Measurements from ENCODE around the gene SYT9. TPM values are rescaled to one million over a fixed set of nuclear protein-coding genes. Genes with fewer than 3 reads are reported as not detected.

Gene SYT9
- total RNA-seq, 1 donor from 2014 or later = 0.16 TPM

DNA sequence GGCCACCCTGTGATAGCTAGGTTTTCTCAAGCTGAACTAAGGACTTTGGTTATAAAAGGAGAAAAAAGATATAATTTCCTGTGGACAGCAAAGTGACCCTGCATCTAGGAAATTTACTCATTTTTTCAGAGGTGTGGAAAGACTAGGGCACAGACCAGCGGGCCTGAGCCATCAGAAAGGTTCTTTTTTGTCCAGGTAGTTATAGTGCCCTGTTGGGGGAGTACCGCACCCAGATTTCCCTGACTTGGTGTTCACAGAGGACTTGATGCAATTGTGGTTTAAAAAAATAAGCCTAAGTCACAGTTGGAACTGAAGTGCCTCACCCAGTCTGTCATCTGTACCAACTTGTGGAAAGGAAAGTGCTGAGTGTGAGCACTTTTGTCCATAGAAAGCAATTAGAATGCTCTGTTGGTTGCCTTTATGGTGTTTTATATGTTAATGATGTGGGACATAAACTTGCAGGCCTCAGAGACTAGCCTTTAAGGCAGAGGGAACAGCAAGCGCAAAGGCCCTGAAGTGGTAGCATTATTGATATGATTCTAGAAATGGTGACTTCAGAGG, 3.1 kb downstream of the SYT9 start:
- Histone ChIP-seq H3K27ac (ENCODE audit: low read depth, low read length) (no peak overlapping the region), H4K20me1 (ENCODE audit: insufficient read depth, low read length) (no peaks in the 10 kb centered on the region), H2AFZ (ENCODE audit: low read depth, low read length) (no peak overlapping the region), H3K9ac (ENCODE audit: low read length) (no peak overlapping the region), H3K27me3 (ENCODE audit: insufficient read depth, low read length) (peaks cover 18% of the 10 kb centered on the region), H3K4me3 (ENCODE audit: insufficient read depth, low read depth, low read length) (no peak overlapping the region), H3K4me2 (ENCODE audit: low read length) (no peak overlapping the region), H3K9me3 (ENCODE audit: insufficient read depth, low read depth, low read length) (no peaks in the 10 kb centered on the region), H3K36me3 (ENCODE audit: insufficient read depth, low read length) (no peaks in the 10 kb centered on the region), H3K79me2 (ENCODE audit: insufficient read depth, low read length) (no peaks in the 10 kb centered on the region), H3K4me1 (ENCODE audit: insufficient read depth, low read length) (peaks cover 5% of the 10 kb centered on the region)
- FAIRE-seq = no peak
- no peak for DNase-seq (ENCODE audit: low read depth)
- H3K27ac Mint-ChIP-seq (ENCODE audit: unreplicated experiment) = no peak overlapping the region
- H3K27me3 Mint-ChIP-seq (ENCODE audit: low read depth, unreplicated experiment) = peaks cover 50% of the 10 kb centered on the region
- H3K9me3 Mint-ChIP-seq (ENCODE audit: unreplicated experiment) = peaks cover 3% of the 10 kb centered on the region
- TF ChIP-seq EZH2 (IDR thresholded peaks at IDR 0.05; ENCODE audit: insufficient read depth, low read length) = no peak
- TF ChIP-seq, protein P1, sequence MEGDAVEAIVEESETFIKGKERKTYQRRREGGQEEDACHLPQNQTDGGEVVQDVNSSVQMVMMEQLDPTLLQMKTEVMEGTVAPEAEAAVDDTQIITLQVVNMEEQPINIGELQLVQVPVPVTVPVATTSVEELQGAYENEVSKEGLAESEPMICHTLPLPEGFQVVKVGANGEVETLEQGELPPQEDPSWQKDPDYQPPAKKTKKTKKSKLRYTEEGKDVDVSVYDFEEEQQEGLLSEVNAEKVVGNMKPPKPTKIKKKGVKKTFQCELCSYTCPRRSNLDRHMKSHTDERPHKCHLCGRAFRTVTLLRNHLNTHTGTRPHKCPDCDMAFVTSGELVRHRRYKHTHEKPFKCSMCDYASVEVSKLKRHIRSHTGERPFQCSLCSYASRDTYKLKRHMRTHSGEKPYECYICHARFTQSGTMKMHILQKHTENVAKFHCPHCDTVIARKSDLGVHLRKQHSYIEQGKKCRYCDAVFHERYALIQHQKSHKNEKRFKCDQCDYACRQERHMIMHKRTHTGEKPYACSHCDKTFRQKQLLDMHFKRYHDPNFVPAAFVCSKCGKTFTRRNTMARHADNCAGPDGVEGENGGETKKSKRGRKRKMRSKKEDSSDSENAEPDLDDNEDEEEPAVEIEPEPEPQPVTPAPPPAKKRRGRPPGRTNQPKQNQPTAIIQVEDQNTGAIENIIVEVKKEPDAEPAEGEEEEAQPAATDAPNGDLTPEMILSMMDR (IDR thresholded peaks at IDR 0.05; ENCODE audit: insufficient read depth, low read depth, low read length) = no peak
- no peaks in the 10 kb centered on the region for H3K36me3 Mint-ChIP-seq (ENCODE audit: low read depth, unreplicated experiment)
- no peak overlapping the region for H3K4me3 Mint-ChIP-seq (ENCODE audit: unreplicated experiment)
- H3K4me1 Mint-ChIP-seq (ENCODE audit: low read depth, unreplicated experiment) = no peaks in the 10 kb centered on the region

DNA sequence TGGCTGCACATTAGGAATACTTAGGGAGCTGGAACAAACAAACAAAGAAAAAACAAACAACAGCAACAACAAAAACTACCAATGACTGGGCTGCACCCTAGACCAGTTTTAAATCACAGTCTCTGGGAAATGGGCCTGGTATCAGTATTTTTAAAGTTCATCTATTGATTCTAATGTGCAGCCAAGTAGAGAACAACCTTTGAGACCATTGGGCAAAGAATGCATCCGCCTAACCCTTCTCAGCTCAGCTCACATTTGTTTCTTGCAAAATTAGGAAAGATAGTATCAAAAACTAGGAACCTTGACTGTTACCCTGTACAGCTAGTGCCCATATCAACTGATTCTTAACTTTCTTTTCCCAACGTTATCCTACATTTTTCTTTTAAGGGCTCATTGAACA, 5.2 kb downstream of the SYT9 start:
- H3K36me3 Mint-ChIP-seq (ENCODE audit: low read depth, unreplicated experiment) = no peaks in the 10 kb centered on the region
- H3K4me3 Mint-ChIP-seq (ENCODE audit: unreplicated experiment) = no peak overlapping the region
- FAIRE-seq = no peak
- H3K79me2 ChIP-seq (ENCODE audit: insufficient read depth, low read length) = no peaks in the 10 kb centered on the region
- H3K9ac ChIP-seq (ENCODE audit: low read length) = no peak overlapping the region
- no peaks in the 10 kb centered on the region for H3K4me1 Mint-ChIP-seq (ENCODE audit: low read depth, unreplicated experiment)
- no peak overlapping the region for H3K4me2 ChIP-seq (ENCODE audit: low read length)
- H3K27me3 Mint-ChIP-seq (ENCODE audit: low read depth, unreplicated experiment) = peaks cover 37% of the 10 kb centered on the region
- no peak overlapping the region for H2AFZ ChIP-seq (ENCODE audit: low read depth, low read length)
- H3K9me3 Mint-ChIP-seq (ENCODE audit: unreplicated experiment) = no peaks in the 10 kb centered on the region
- no peaks in the 10 kb centered on the region for H4K20me1 ChIP-seq (ENCODE audit: insufficient read depth, low read length)
- TF ChIP-seq, protein P1 (IDR thresholded peaks at IDR 0.05; ENCODE audit: insufficient read depth, low read depth, low read length) = no peak
- no peak for TF ChIP-seq EZH2 (IDR thresholded peaks at IDR 0.05; ENCODE audit: insufficient read depth, low read length)
- no peak overlapping the region for H3K4me3 ChIP-seq (ENCODE audit: insufficient read depth, low read depth, low read length)
- H3K27ac ChIP-seq (ENCODE audit: low read depth, low read length) = no peak overlapping the region
- no peaks in the 10 kb centered on the region for H3K9me3 ChIP-seq (ENCODE audit: insufficient read depth, low read depth, low read length)
- no peak for DNase-seq (ENCODE audit: low read depth)
- no peaks in the 10 kb centered on the region for H3K36me3 ChIP-seq (ENCODE audit: insufficient read depth, low read length)
- no peak overlapping the region for H3K27ac Mint-ChIP-seq (ENCODE audit: unreplicated experiment)
- H3K27me3 ChIP-seq (ENCODE audit: insufficient read depth, low read length) = peaks cover 12% of the 10 kb centered on the region
- peaks cover 5% of the 10 kb centered on the region for H3K4me1 ChIP-seq (ENCODE audit: insufficient read depth, low read length)

DNA sequence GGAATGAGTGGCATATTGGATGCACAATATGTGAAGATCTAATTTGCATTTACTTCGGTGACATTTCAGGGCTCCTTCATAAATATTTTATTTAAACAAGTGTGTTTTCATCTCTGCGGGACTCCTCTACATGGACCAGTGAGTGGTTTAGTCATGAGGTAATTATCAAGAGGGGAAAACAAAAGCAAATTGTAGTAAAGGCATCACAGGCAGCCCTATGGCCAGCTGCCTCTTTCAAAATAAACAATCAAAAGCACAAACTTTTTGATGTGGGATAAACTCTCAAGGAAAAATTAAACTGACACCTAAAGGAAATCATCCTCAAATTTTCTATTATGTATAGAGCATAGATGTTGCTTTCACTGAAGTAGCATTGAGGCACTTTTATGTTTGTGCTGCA, 6.0 kb downstream of the SYT9 start:
- Mint-ChIP-seq H3K4me1 (ENCODE audit: low read depth, unreplicated experiment) (no peaks in the 10 kb centered on the region), H3K9me3 (ENCODE audit: unreplicated experiment) (no peaks in the 10 kb centered on the region), H3K4me3 (ENCODE audit: unreplicated experiment) (no peak overlapping the region), H3K27me3 (ENCODE audit: low read depth, unreplicated experiment) (peaks cover 36% of the 10 kb centered on the region), H3K27ac (ENCODE audit: unreplicated experiment) (no peak overlapping the region), H3K36me3 (ENCODE audit: low read depth, unreplicated experiment) (no peaks in the 10 kb centered on the region)
- H4K20me1 ChIP-seq (ENCODE audit: insufficient read depth, low read length) = no peaks in the 10 kb centered on the region
- H3K4me2 ChIP-seq (ENCODE audit: low read length) = no peak overlapping the region
- H3K9ac ChIP-seq (ENCODE audit: low read length) = no peak overlapping the region
- no peaks in the 10 kb centered on the region for H3K79me2 ChIP-seq (ENCODE audit: insufficient read depth, low read length)
- no peak overlapping the region for H2AFZ ChIP-seq (ENCODE audit: low read depth, low read length)
- H3K4me3 ChIP-seq (ENCODE audit: insufficient read depth, low read depth, low read length) = no peak overlapping the region
- FAIRE-seq (no peak), DNase-seq (ENCODE audit: low read depth) (no peak)
- no peak for TF ChIP-seq EZH2 (IDR thresholded peaks at IDR 0.05; ENCODE audit: insufficient read depth, low read length)
- TF ChIP-seq, protein P1 (IDR thresholded peaks at IDR 0.05; ENCODE audit: insufficient read depth, low read depth, low read length) = no peak
- H3K4me1 ChIP-seq (ENCODE audit: insufficient read depth, low read length) = no peaks in the 10 kb centered on the region
- no peaks in the 10 kb centered on the region for H3K9me3 ChIP-seq (ENCODE audit: insufficient read depth, low read depth, low read length)
- peaks cover 12% of the 10 kb centered on the region for H3K27me3 ChIP-seq (ENCODE audit: insufficient read depth, low read length)
- H3K36me3 ChIP-seq (ENCODE audit: insufficient read depth, low read length) = no peaks in the 10 kb centered on the region
- no peak overlapping the region for H3K27ac ChIP-seq (ENCODE audit: low read depth, low read length)

All from astrocyte (in vitro differentiated cells and primary cell).